ENCODE results near the gene LINS1.

Gene LINS1

GRCh38 chr15:100614918-100615317 lies 12.9 kb upstream of the LINS1 start:
- no peaks in the 10 kb centered on the region for H3K27me3 ChIP-seq (ENCODE audit: insufficient read depth, low read length, poor library complexity)
- no peak overlapping the region for H2BK120ac ChIP-seq (ENCODE audit: low read depth, low read length)
- H3K4me1 ChIP-seq (ENCODE audit: control insufficient read depth, low read depth, low read length), result no peaks in the 10 kb centered on the region
- no peak overlapping the region for H2AK5ac ChIP-seq (ENCODE audit: low read length)
- no peak overlapping the region for H3K23ac ChIP-seq (ENCODE audit: low read length)
- H3K79me1 ChIP-seq (ENCODE audit: low read length), result peaks cover 1% of the 10 kb centered on the region
- H3K18ac ChIP-seq (ENCODE audit: low read length), result no peak overlapping the region
- H2BK15ac ChIP-seq (replicated peaks; ENCODE audit: low read depth), result no peak overlapping the region
- H3K9ac ChIP-seq (ENCODE audit: low read length), result no peak overlapping the region
- H3K79me2 ChIP-seq (ENCODE audit: control insufficient read depth, insufficient read depth, low read length), result no peaks in the 10 kb centered on the region
- H3K27ac ChIP-seq (ENCODE audit: low read depth, low read length), result no peak overlapping the region
- H4K8ac ChIP-seq (ENCODE audit: low read depth, low read length), result no peak overlapping the region
- no peak overlapping the region for H3K4ac ChIP-seq (ENCODE audit: low read depth, low read length)
- no peak overlapping the region for H3K4me2 ChIP-seq (ENCODE audit: low read length)
- no peak for DNase-seq
- no CpG with 5 or more reads among the region's 4 CpGs for WGBS (ENCODE audit: extremely low coverage, insufficient coverage, low lambda C conversion rate)
- peaks cover 2% of the 10 kb centered on the region for H3K36me3 ChIP-seq (ENCODE audit: control insufficient read depth, insufficient read depth, low read length)
- no peak overlapping the region for H2BK5ac ChIP-seq (ENCODE audit: low read length)
- no peak overlapping the region for H3K56ac ChIP-seq (ENCODE audit: low read length)
- H4K5ac ChIP-seq (ENCODE audit: low read length), result no peak overlapping the region
- no peak overlapping the region for H3K4me3 ChIP-seq (ENCODE audit: low read length)

GRCh38 chr15:100614336-100614735 lies 12.4 kb upstream of the LINS1 start:
- no peak for DNase-seq
- H3K4me1 ChIP-seq (ENCODE audit: control insufficient read depth, low read depth, low read length), result no peaks in the 10 kb centered on the region
- no peak overlapping the region for H3K23ac ChIP-seq (ENCODE audit: low read length)
- H3K4ac ChIP-seq (ENCODE audit: low read depth, low read length), result no peak overlapping the region
- WGBS (ENCODE audit: extremely low coverage, insufficient coverage, low lambda C conversion rate), result no CpG with 5 or more reads among the region's 2 CpGs
- no peak overlapping the region for H4K5ac ChIP-seq (ENCODE audit: low read length)
- no peak overlapping the region for H4K8ac ChIP-seq (ENCODE audit: low read depth, low read length)
- H2BK15ac ChIP-seq (replicated peaks; ENCODE audit: low read depth), result no peak overlapping the region
- H3K9ac ChIP-seq (ENCODE audit: low read length), result no peak overlapping the region
- no peak overlapping the region for H3K4me2 ChIP-seq (ENCODE audit: low read length)
- H2BK120ac ChIP-seq (ENCODE audit: low read depth, low read length), result no peak overlapping the region
- H3K36me3 ChIP-seq (ENCODE audit: control insufficient read depth, insufficient read depth, low read length), result peaks cover 2% of the 10 kb centered on the region
- no peaks in the 10 kb centered on the region for H3K27me3 ChIP-seq (ENCODE audit: insufficient read depth, low read length, poor library complexity)
- no peak overlapping the region for H3K4me3 ChIP-seq (ENCODE audit: low read length)
- H3K18ac ChIP-seq (ENCODE audit: low read length), result no peak overlapping the region
- H3K27ac ChIP-seq (ENCODE audit: low read depth, low read length), result no peak overlapping the region
- no peak overlapping the region for H3K56ac ChIP-seq (ENCODE audit: low read length)
- peaks cover 1% of the 10 kb centered on the region for H3K79me1 ChIP-seq (ENCODE audit: low read length)
- no peak overlapping the region for H2BK5ac ChIP-seq (ENCODE audit: low read length)
- no peaks in the 10 kb centered on the region for H3K79me2 ChIP-seq (ENCODE audit: control insufficient read depth, insufficient read depth, low read length)
- H2AK5ac ChIP-seq (ENCODE audit: low read length), result no peak overlapping the region

GRCh38 chr15:100613208-100613607 lies 11.2 kb upstream of the LINS1 start:
- Histone ChIP-seq H3K27me3 (ENCODE audit: insufficient read depth, low read length, poor library complexity) (no peaks in the 10 kb centered on the region), H3K4me1 (ENCODE audit: control insufficient read depth, low read depth, low read length) (no peaks in the 10 kb centered on the region), H3K79me2 (ENCODE audit: control insufficient read depth, insufficient read depth, low read length) (no peaks in the 10 kb centered on the region), H3K4me2 (ENCODE audit: low read length) (no peak overlapping the region), H3K23ac (ENCODE audit: low read length) (no peak overlapping the region), H3K4me3 (ENCODE audit: low read length) (no peak overlapping the region), H3K36me3 (ENCODE audit: control insufficient read depth, insufficient read depth, low read length) (peaks cover 2% of the 10 kb centered on the region), H3K27ac (ENCODE audit: low read depth, low read length) (no peak overlapping the region), H2BK5ac (ENCODE audit: low read length) (no peak overlapping the region), H2BK120ac (ENCODE audit: low read depth, low read length) (no peak overlapping the region), H3K18ac (ENCODE audit: low read length) (no peak overlapping the region), H2BK15ac (replicated peaks; ENCODE audit: low read depth) (no peak overlapping the region), H3K56ac (ENCODE audit: low read length) (no peak overlapping the region), H3K4ac (ENCODE audit: low read depth, low read length) (no peak overlapping the region), H4K8ac (ENCODE audit: low read depth, low read length) (no peak overlapping the region), H4K5ac (ENCODE audit: low read length) (no peak overlapping the region), H3K9ac (ENCODE audit: low read length) (no peak overlapping the region), H2AK5ac (ENCODE audit: low read length) (no peak overlapping the region), H3K79me1 (ENCODE audit: low read length) (peaks cover 3% of the 10 kb centered on the region)
- WGBS (ENCODE audit: extremely low coverage, insufficient coverage, low lambda C conversion rate), result no CpG with 5 or more reads among the region's 1 CpG
- DNase-seq, result no peak

GRCh38 chr15:100612539-100612938 lies 10.6 kb upstream of the LINS1 start:
- H2BK15ac ChIP-seq (replicated peaks; ENCODE audit: low read depth), result no peak overlapping the region
- WGBS (ENCODE audit: extremely low coverage, insufficient coverage, low lambda C conversion rate), result no CpG with 5 or more reads among the region's 2 CpGs
- peaks cover 2% of the 10 kb centered on the region for H3K36me3 ChIP-seq (ENCODE audit: control insufficient read depth, insufficient read depth, low read length)
- H3K56ac ChIP-seq (ENCODE audit: low read length), result no peak overlapping the region
- no peaks in the 10 kb centered on the region for H3K27me3 ChIP-seq (ENCODE audit: insufficient read depth, low read length, poor library complexity)
- no peaks in the 10 kb centered on the region for H3K79me2 ChIP-seq (ENCODE audit: control insufficient read depth, insufficient read depth, low read length)
- H2BK120ac ChIP-seq (ENCODE audit: low read depth, low read length), result no peak overlapping the region
- H3K4me1 ChIP-seq (ENCODE audit: control insufficient read depth, low read depth, low read length), result no peaks in the 10 kb centered on the region
- no peak overlapping the region for H3K27ac ChIP-seq (ENCODE audit: low read depth, low read length)
- H3K4ac ChIP-seq (ENCODE audit: low read depth, low read length), result no peak overlapping the region
- no peak overlapping the region for H2AK5ac ChIP-seq (ENCODE audit: low read length)
- no peak overlapping the region for H3K4me2 ChIP-seq (ENCODE audit: low read length)
- DNase-seq, result no peak
- H4K5ac ChIP-seq (ENCODE audit: low read length), result no peak overlapping the region
- no peak overlapping the region for H3K4me3 ChIP-seq (ENCODE audit: low read length)
- H4K8ac ChIP-seq (ENCODE audit: low read depth, low read length), result no peak overlapping the region
- no peak overlapping the region for H2BK5ac ChIP-seq (ENCODE audit: low read length)
- H3K79me1 ChIP-seq (ENCODE audit: low read length), result peaks cover 5% of the 10 kb centered on the region
- no peak overlapping the region for H3K18ac ChIP-seq (ENCODE audit: low read length)
- no peak overlapping the region for H3K9ac ChIP-seq (ENCODE audit: low read length)
- no peak overlapping the region for H3K23ac ChIP-seq (ENCODE audit: low read length)

- no CpG with 5 or more reads among the region's 16 CpGs for WGBS (ENCODE audit: extremely low coverage, insufficient coverage, low lambda C conversion rate)
These were observed 924 bp upstream of the LINS1 start for GRCh38 chr15:100602823-100603393.

GRCh38 chr15:100601617-100602063 lies 344 bp downstream of the LINS1 start:
- H3K4ac ChIP-seq (ENCODE audit: low read depth, low read length), result no peak overlapping the region
- H2BK15ac ChIP-seq (replicated peaks; ENCODE audit: low read depth), result no peak overlapping the region
- WGBS (ENCODE audit: extremely low coverage, insufficient coverage, low lambda C conversion rate), result no CpG with 5 or more reads among the region's 21 CpGs
- no peaks in the 10 kb centered on the region for H3K4me1 ChIP-seq (ENCODE audit: control insufficient read depth, low read depth, low read length)
- H3K23ac ChIP-seq (ENCODE audit: low read length), result no peak overlapping the region
- H3K18ac ChIP-seq (ENCODE audit: low read length), result no peak overlapping the region
- no peak overlapping the region for H2BK120ac ChIP-seq (ENCODE audit: low read depth, low read length)
- peak overlapping the region; percentile 93 for H3K56ac ChIP-seq (ENCODE audit: low read length)
- peaks cover 14% of the 10 kb centered on the region for H3K79me2 ChIP-seq (ENCODE audit: control insufficient read depth, insufficient read depth, low read length)
- no peak overlapping the region for H3K27ac ChIP-seq (ENCODE audit: low read depth, low read length)
- no peaks in the 10 kb centered on the region for H3K36me3 ChIP-seq (ENCODE audit: control insufficient read depth, insufficient read depth, low read length)
- no peak overlapping the region for H2BK5ac ChIP-seq (ENCODE audit: low read length)
- H3K9ac ChIP-seq (ENCODE audit: low read length), result peak overlapping the region; percentile 95
- no peak overlapping the region for H4K5ac ChIP-seq (ENCODE audit: low read length)
- no peak overlapping the region for H4K8ac ChIP-seq (ENCODE audit: low read depth, low read length)
- peak overlapping the region; percentile 99 for H3K4me3 ChIP-seq (ENCODE audit: low read length)
- no peak overlapping the region for H2AK5ac ChIP-seq (ENCODE audit: low read length)
- H3K79me1 ChIP-seq (ENCODE audit: low read length), result peaks cover 12% of the 10 kb centered on the region
- no peak for DNase-seq
- H3K27me3 ChIP-seq (ENCODE audit: insufficient read depth, low read length, poor library complexity), result no peaks in the 10 kb centered on the region
- H3K4me2 ChIP-seq (ENCODE audit: low read length), result peak overlapping the region; percentile 88

More at GRCh38 chr15:100602823-100603393, 924 bp upstream of the LINS1 start:
- Histone ChIP-seq H3K4me1 (ENCODE audit: control insufficient read depth, low read depth, low read length) (no peaks in the 10 kb centered on the region), H3K79me1 (ENCODE audit: low read length) (peaks cover 11% of the 10 kb centered on the region), H3K27me3 (ENCODE audit: insufficient read depth, low read length, poor library complexity) (no peaks in the 10 kb centered on the region), H3K56ac (ENCODE audit: low read length) (peak overlapping the region; percentile 90), H3K4me2 (ENCODE audit: low read length) (peak overlapping the region; percentile 81), H3K9ac (ENCODE audit: low read length) (peak overlapping the region; percentile 69), H3K36me3 (ENCODE audit: control insufficient read depth, insufficient read depth, low read length) (no peaks in the 10 kb centered on the region), H3K4me3 (ENCODE audit: low read length) (peak overlapping the region; percentile 96), H3K4ac (ENCODE audit: low read depth, low read length) (peak overlapping the region; percentile 47), H3K27ac (ENCODE audit: low read depth, low read length) (peak overlapping the region; percentile 17), H3K18ac (ENCODE audit: low read length) (peak overlapping the region; percentile 68), H4K5ac (ENCODE audit: low read length) (no peak overlapping the region), H3K79me2 (ENCODE audit: control insufficient read depth, insufficient read depth, low read length) (peaks cover 14% of the 10 kb centered on the region), H2BK5ac (ENCODE audit: low read length) (no peak overlapping the region), H3K23ac (ENCODE audit: low read length) (no peak overlapping the region), H2BK15ac (replicated peaks; ENCODE audit: low read depth) (no peak overlapping the region), H4K8ac (ENCODE audit: low read depth, low read length) (no peak overlapping the region), H2BK120ac (ENCODE audit: low read depth, low read length) (no peak overlapping the region), H2AK5ac (ENCODE audit: low read length) (no peak overlapping the region)
- DNase-seq, result peak; percentile 88
